Tibial artery (tissue), 4 donors: ENCODE results near the gene ADGRG2.
"Not testable (repeated sequence)": the region's sequence is repeated elsewhere in the genome, so short reads cannot be mapped to it uniquely, and the experiment has no call there.

ENCODE experiments used
- DNase-seq, 2 donors: peaks; one replicate each; pipeline ENCODE4 v3.0.0-alpha.2; 2019
- H3K27ac ChIP-seq, 2 donors: fragments of 200-600 bp; sonication (generic) in 1 of 2; 1 replicate in 1 of 2; 2 replicates in 1 of 2; pipeline ENCODE4 v1.5.1; 2018 to 2019; ENCODE audit warnings: mild to moderate bottlenecking in 1 of 2
- H3K27me3 ChIP-seq, 2 donors: fragments of 200-600 bp; sonication (generic) in 1 of 2; one replicate each; pipeline versions ENCODE4 v1.5.1 to v1.6.0; 2016 to 2019
- H3K36me3 ChIP-seq, 3 donors: fragments of 200-600 bp; sonication (generic) in 2 of 3; one replicate each; pipeline ENCODE4 v1.5.1; 2016 to 2019; ENCODE audit warnings: mild to moderate bottlenecking in 2 of 3
- H3K4me1 ChIP-seq, 4 donors: fragments of 200-600 bp; sonication (generic) in 2 of 4; 1 replicate in 3 of 4; 2 replicates in 1 of 4; pipeline ENCODE4 v1.5.1; 2016 to 2019
- H3K4me3 ChIP-seq, 2 donors: fragments of 200-600 bp; sonication (generic) in 1 of 2; 1 replicate in 1 of 2; 2 replicates in 1 of 2; pipeline ENCODE4 v1.5.1; 2018 to 2019; ENCODE audit warnings: mild to moderate bottlenecking in 2 of 2
- H3K9me3 ChIP-seq, 3 donors: fragments of 200-600 bp; sonication (generic) in 1 of 3; one replicate each; pipeline ENCODE4 v1.5.1; 2016 to 2019
- intact Hi-C: fragments of 100-400 bp; cut with DNase I; formaldehyde crosslinking; loops from one replicate; pipeline ENCODE4 v1.15.0; 2023; ENCODE audit warnings: low total_unique reads
- TF ChIP-seq, protein P1 (sequence below), 2 experiments: fragments of 200-600 bp in 1 of 2; fragments of 450-650 bp in 1 of 2; IDR thresholded peaks; one replicate each; pipeline ENCODE4 v1.5.1; 2017 to 2019; ENCODE audit warnings: antibody characterized with exemption in 2 of 2, mild to moderate bottlenecking in 1 of 2, moderate library complexity in 1 of 2

ADGRG2 gene

DNA sequence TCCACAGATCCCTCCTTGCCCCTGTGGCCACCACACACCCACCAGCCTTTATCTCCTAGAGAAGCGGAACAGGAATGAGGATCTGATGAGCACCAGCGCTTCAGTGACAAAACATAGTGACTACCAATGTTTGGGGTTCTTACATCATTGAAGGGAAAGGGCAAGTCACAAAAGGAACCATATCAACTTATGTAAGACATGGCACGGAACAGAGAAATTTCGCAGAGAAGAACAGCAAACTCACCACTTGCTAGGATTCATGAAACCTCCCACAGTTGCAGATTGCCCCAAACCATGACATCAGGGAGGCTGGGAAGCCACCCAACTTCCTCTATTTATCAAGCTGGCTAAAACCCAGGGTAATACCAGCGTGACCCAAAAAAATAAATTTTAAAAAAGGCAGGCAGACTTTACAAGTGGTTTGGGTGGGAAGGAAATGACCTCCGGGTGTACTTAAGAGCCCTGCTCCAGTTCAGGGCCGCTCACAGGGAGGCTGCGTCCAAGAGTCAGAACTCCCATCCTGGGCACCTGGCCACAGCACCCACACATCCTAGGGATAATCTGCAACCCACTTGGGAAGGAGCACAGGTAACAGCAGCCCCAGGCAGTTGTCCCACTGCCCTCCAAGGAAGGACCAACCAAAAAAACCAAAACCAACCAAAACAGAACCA, 36.0 kb downstream of the ADGRG2 start:
- H3K4me3 ChIP-seq: no peak overlapping the region
- no peaks in the 10 kb centered on the region for H3K4me1 ChIP-seq
- no peaks in the 10 kb centered on the region for H3K36me3 ChIP-seq
- intact Hi-C loops: no loop called here
- H3K9me3 ChIP-seq: peaks cover 0 to 23% (median 5%) of the 10 kb centered on the region in 3 donors
- no peak for DNase-seq
- TF ChIP-seq, protein P1, sequence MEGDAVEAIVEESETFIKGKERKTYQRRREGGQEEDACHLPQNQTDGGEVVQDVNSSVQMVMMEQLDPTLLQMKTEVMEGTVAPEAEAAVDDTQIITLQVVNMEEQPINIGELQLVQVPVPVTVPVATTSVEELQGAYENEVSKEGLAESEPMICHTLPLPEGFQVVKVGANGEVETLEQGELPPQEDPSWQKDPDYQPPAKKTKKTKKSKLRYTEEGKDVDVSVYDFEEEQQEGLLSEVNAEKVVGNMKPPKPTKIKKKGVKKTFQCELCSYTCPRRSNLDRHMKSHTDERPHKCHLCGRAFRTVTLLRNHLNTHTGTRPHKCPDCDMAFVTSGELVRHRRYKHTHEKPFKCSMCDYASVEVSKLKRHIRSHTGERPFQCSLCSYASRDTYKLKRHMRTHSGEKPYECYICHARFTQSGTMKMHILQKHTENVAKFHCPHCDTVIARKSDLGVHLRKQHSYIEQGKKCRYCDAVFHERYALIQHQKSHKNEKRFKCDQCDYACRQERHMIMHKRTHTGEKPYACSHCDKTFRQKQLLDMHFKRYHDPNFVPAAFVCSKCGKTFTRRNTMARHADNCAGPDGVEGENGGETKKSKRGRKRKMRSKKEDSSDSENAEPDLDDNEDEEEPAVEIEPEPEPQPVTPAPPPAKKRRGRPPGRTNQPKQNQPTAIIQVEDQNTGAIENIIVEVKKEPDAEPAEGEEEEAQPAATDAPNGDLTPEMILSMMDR (IDR thresholded peaks at IDR 0.05): no peak
- no peak overlapping the region for H3K27ac ChIP-seq
- H3K27me3 ChIP-seq: no peaks in the 10 kb centered on the region

DNA sequence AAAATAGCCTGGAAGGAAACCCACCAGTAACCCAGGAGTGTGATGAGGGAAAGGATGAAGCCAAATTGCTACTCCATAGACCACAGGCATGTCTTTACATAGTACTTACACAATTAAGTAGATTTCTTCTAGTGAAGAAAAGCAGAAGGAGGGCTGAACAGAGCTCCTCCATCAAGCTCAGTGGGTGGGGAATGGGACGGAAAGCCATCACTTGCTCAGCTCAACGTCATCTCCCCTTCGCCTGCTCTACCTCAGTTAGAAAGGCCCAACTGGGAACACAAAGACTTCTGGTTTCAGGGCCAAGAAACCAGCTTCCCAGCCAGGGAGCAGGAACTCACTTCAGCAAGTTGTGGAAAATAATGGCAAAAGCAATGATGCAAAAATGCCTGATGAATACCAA, 36.6 kb downstream of the ADGRG2 start:
- TF ChIP-seq, protein P1 (IDR thresholded peaks at IDR 0.05): no peak
- DNase-seq: no peak
- Histone ChIP-seq H3K27me3 (no peaks in the 10 kb centered on the region), H3K4me3 (no peak overlapping the region), H3K4me1 (no peaks in the 10 kb centered on the region), H3K9me3 (peaks cover 0 to 23% (median 5%) of the 10 kb centered on the region in 3 donors), H3K27ac (no peak overlapping the region), H3K36me3 (no peaks in the 10 kb centered on the region)
- intact Hi-C loops: no loop called here

DNA sequence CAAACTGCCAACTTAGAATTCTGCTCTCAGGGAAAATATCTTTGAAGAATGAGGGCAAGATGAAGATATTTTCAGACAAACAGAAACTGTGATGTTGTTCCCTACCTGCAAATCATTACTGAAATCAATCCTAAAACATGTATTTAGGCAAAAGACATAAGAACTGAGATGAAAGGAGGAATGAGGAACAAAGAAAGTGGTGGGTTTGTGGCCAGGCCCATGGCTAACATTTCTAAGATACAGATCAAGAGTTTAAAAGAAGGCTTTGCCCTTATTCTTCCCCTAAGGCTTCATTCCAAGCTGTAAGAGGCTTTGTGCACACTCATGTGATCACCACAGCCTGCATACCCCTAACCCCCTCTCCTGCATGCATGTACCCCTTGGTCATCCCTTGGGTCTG, 46.5 kb downstream of the ADGRG2 start:
- intact Hi-C loops: no loop called here
- H3K27me3 ChIP-seq: no peaks in the 10 kb centered on the region
- H3K9me3 ChIP-seq: no peaks in the 10 kb centered on the region
- TF ChIP-seq, protein P1 (IDR thresholded peaks at IDR 0.05): no peak
- H3K4me1 ChIP-seq: no peaks in the 10 kb centered on the region
- H3K4me3 ChIP-seq: no peak overlapping the region
- H3K36me3 ChIP-seq: no peaks in the 10 kb centered on the region
- H3K27ac ChIP-seq: no peak overlapping the region
- no peak for DNase-seq

DNA sequence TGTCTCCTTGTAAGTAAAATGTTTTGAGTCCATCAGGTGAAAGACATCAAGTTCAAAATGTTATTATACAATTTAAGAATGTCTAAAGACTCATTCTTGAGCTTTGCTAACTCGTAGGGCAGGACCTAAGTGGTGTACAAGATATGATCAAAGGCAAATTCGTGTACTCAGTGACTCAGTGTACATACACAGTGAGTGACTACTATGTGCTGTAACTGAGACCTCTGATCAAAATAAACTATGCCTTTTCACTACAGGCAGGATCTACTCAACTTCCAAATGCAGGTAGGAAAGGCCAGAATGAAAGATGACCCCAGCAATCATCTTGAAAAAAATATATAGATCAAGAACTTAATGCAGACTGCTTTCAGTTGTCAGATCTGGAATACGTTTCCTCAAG, 49.9 kb downstream of the ADGRG2 start:
- H3K27me3 ChIP-seq: no peaks in the 10 kb centered on the region
- intact Hi-C loops: no loop called here
- H3K4me1 ChIP-seq: no peaks in the 10 kb centered on the region
- DNase-seq: no peak
- no peak overlapping the region for H3K4me3 ChIP-seq
- no peaks in the 10 kb centered on the region for H3K9me3 ChIP-seq
- H3K27ac ChIP-seq: no peak overlapping the region
- H3K36me3 ChIP-seq: no peaks in the 10 kb centered on the region
- TF ChIP-seq, protein P1 (IDR thresholded peaks at IDR 0.05): no peak

DNA sequence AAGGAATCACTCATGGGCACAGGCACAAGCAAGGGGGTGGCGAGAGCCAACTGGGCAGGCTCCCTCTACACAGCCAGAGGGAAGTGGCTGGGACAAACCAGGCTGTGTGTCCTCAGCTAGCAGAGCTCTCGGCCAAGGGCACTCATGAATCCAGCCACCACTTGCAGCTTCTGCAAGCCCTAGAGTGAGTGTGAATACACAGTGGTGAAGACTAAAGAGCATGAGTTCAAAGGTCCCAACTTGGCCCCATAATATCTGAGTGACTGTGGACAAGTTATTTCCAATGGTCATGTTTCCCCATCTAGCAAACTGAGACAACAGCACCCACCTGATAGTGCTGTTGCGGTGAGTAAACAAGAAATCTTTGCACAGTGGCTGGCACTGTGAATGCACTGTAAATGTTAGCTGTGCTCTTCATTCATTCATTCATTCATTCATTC, 51.7 kb downstream of the ADGRG2 start:
- TF ChIP-seq, protein P1 (IDR thresholded peaks at IDR 0.05): no peak
- DNase-seq: no peak
- intact Hi-C loops: no loop called here
- no peak overlapping the region for H3K4me3 ChIP-seq
- no peaks in the 10 kb centered on the region for H3K4me1 ChIP-seq
- no peaks in the 10 kb centered on the region for H3K9me3 ChIP-seq
- H3K36me3 ChIP-seq: no peaks in the 10 kb centered on the region
- H3K27me3 ChIP-seq: no peaks in the 10 kb centered on the region
- H3K27ac ChIP-seq: no peak overlapping the region

DNA sequence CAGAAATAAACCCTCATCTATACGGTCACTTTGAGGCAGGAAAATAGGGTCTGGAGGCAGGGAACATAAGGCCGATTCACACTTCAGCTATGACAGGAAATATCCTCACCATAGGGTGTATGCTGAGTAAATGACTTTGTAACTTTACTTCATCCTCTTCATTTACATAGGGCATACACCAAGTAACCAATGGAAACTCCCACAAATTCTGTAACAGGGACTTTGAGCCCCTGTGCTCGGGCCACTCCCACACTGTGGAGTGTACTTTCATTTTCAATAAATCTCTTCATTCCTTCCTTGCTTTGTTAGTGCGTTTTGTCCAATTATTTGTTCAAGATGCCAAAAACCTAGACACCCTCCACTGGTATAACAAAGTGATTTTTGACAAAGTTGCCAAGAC, 55.3 kb downstream of the ADGRG2 start:
- H3K27ac ChIP-seq, intact Hi-C loops, H3K36me3 ChIP-seq, H3K9me3 ChIP-seq, H3K27me3 ChIP-seq, H3K4me3 ChIP-seq, DNase-seq, H3K4me1 ChIP-seq: not testable (repeated sequence)
